CD14-positive monocyte (primary cell): Measurements from ENCODE around the gene AMZ1. TPM values are rescaled to one million over a fixed set of nuclear protein-coding genes. Genes with fewer than 3 reads are reported as not detected.

Experiments used
- DNase-seq, 3 donors: peaks; one replicate each; pipeline ENCODE4 v3.0.0-alpha.2; 2011 to 2022
- H2AFZ ChIP-seq: 2 replicates; pipeline ENCODE4 v1.6.0; 2012; ENCODE audit warnings: mild to moderate bottlenecking, low read depth, low read length, inconsistent platforms; ENCODE audit not compliant: insufficient read depth, poor library complexity, severe bottlenecking
- H3K27ac ChIP-seq, 2 donors: 1 replicate in 1 of 2; 2 replicates in 1 of 2; pipeline ENCODE4 v1.5.1; 2012 to 2013; ENCODE audit warnings: low read length in 2 of 2, control low read depth in 1 of 2, inconsistent platforms in 1 of 2, low read depth in 1 of 2, mild to moderate bottlenecking in 1 of 2
- H3K27me3 ChIP-seq, 2 donors: one replicate each; pipeline versions ENCODE4 v1.6.0 to v1.6.1; 2011 to 2013; ENCODE audit warnings: low read length in 2 of 2; ENCODE audit not compliant: control insufficient read depth in 2 of 2, insufficient read depth in 2 of 2
- H3K36me3 ChIP-seq, 2 donors: replicated peaks in 1 of 2; 1 replicate in 1 of 2; 2 replicates in 1 of 2; pipeline versions ENCODE4 v1.5.1 to v1.6.1; 2012 to 2013; ENCODE audit warnings: low read length in 2 of 2, control low read depth in 1 of 2, inconsistent platforms in 1 of 2, mild to moderate bottlenecking in 1 of 2; ENCODE audit not compliant: insufficient read depth in 2 of 2, control insufficient read depth in 1 of 2
- H3K4me1 ChIP-seq, 2 donors: 1 replicate in 1 of 2; 2 replicates in 1 of 2; pipeline versions ENCODE4 v1.5.1 to v1.6.1; 2012 to 2013; ENCODE audit warnings: low read length in 2 of 2, control low read depth in 1 of 2, inconsistent platforms in 1 of 2, mild to moderate bottlenecking in 1 of 2, moderate library complexity in 1 of 2; ENCODE audit not compliant: insufficient read depth in 2 of 2, control insufficient read depth in 1 of 2
- H3K4me2 ChIP-seq: replicated peaks from 2 replicates; pipeline ENCODE3; 2012; ENCODE audit warnings: low read length, moderate library complexity, mild to moderate bottlenecking; ENCODE audit not compliant: poor library complexity, severe bottlenecking; ENCODE audit errors: extremely low read depth
- H3K4me3 ChIP-seq, 3 experiments: fragments of 200-600 bp in 1 of 3; sonication (generic) in 1 of 3; replicated peaks in 1 of 3; 1 replicate in 2 of 3; 2 replicates in 1 of 3; pipeline ENCODE4 v1.5.1; 2011 to 2013; ENCODE audit warnings: low read length in 3 of 3, mild to moderate bottlenecking in 3 of 3, control low read depth in 2 of 3, low read depth in 2 of 3, inconsistent platforms in 1 of 3, moderate library complexity in 1 of 3
- H3K79me2 ChIP-seq: 2 replicates; pipeline ENCODE4 v1.6.0; 2012; ENCODE audit warnings: mild to moderate bottlenecking, control low read depth, inconsistent platforms, low read length, moderate library complexity; ENCODE audit not compliant: insufficient read depth
- H3K9ac ChIP-seq: 2 replicates; pipeline ENCODE4 v1.6.0; 2017; ENCODE audit warnings: low read length, mild to moderate bottlenecking; ENCODE audit not compliant: insufficient read depth, poor library complexity, severe bottlenecking
- H3K9me3 ChIP-seq, 2 donors: replicated peaks in 1 of 2; 1 replicate in 1 of 2; 2 replicates in 1 of 2; pipeline versions ENCODE4 v1.5.1 to v1.6.1; 2012 to 2013; ENCODE audit warnings: low read length in 2 of 2, control low read depth in 1 of 2; ENCODE audit not compliant: control insufficient read depth in 1 of 2, insufficient read depth in 1 of 2
- H4K20me1 ChIP-seq: 2 replicates; pipeline ENCODE4 v1.6.0; 2012; ENCODE audit warnings: mild to moderate bottlenecking, low read length, control low read depth, moderate library complexity; ENCODE audit not compliant: insufficient read depth
- H3K27ac Mint-ChIP-seq, 7 donors: one replicate each; pipeline ENCODE4 v1.8.0; 2020; ENCODE audit warnings: mild to moderate bottlenecking in 7 of 7, mixed read lengths in 7 of 7, moderate library complexity in 6 of 7, inconsistent platforms in 2 of 7
- H3K27me3 Mint-ChIP-seq, 3 donors: one replicate each; pipeline ENCODE4 v1.8.0; 2021 to 2022; ENCODE audit warnings: low read depth in 3 of 3, mild to moderate bottlenecking in 3 of 3, mixed read lengths in 3 of 3, moderate library complexity in 3 of 3, inconsistent platforms in 1 of 3
- H3K36me3 Mint-ChIP-seq, 2 donors: one replicate each; pipeline ENCODE4 v1.8.0; 2020; ENCODE audit warnings: mixed read lengths in 2 of 2, inconsistent platforms in 1 of 2, mild to moderate bottlenecking in 1 of 2
- H3K4me1 Mint-ChIP-seq: one replicate; pipeline ENCODE4 v1.8.0; 2020; ENCODE audit warnings: mild to moderate bottlenecking, mixed read lengths
- H3K4me3 Mint-ChIP-seq, 2 donors: one replicate each; pipeline ENCODE4 v1.8.0; 2020; ENCODE audit warnings: mild to moderate bottlenecking in 2 of 2, mixed read lengths in 2 of 2, moderate library complexity in 1 of 2
- H3K9me3 Mint-ChIP-seq, 7 donors: one replicate each; pipeline ENCODE4 v1.8.0; 2020 to 2022; ENCODE audit warnings: mixed read lengths in 7 of 7, mild to moderate bottlenecking in 6 of 7, moderate library complexity in 6 of 7, inconsistent platforms in 2 of 7
- WGBS: methylation state at CpG from one replicate; pipeline ENCODE4 v1.1.5; 2013; ENCODE audit warnings: missing lambda C conversion rate; ENCODE audit not compliant: insufficient coverage; 5-methylcytosine and 5-hydroxymethylcytosine counted together
- intact Hi-C, 2 donors: fragments of 100-400 bp; cut with micrococcal nuclease; formaldehyde crosslinking; loops; one replicate each; pipeline versions ENCODE4 v1.15.0 to v1.15.1; 2023
- polyA plus RNA-seq, 3 donors: library from polyadenylated mRNA; depleted of rRNA in 1 of 3; unstranded in 2 of 3; stranded (reverse) in 1 of 3; fragments of 300-500 nt in 2 of 3; fragments of >200 nt in 1 of 3; fragmentation: Illumina TruSeq in 2 of 3; gene quantifications; 1 replicate in 2 of 3; 2 replicates in 1 of 3; pipeline ENCODE4 v1.2.3, GENCODE V29; 2012 to 2021
- TF ChIP-seq, protein P1 (sequence below): fragments of 200-600 bp; IDR thresholded peaks from one replicate; pipeline ENCODE4 v1.8.0; 2022; ENCODE audit warnings: antibody characterized with exemption, mild to moderate bottlenecking

Gene AMZ1
- polyA plus RNA-seq, 3 donors: 0.09 to 0.25 (median 0.14) TPM

DNA sequence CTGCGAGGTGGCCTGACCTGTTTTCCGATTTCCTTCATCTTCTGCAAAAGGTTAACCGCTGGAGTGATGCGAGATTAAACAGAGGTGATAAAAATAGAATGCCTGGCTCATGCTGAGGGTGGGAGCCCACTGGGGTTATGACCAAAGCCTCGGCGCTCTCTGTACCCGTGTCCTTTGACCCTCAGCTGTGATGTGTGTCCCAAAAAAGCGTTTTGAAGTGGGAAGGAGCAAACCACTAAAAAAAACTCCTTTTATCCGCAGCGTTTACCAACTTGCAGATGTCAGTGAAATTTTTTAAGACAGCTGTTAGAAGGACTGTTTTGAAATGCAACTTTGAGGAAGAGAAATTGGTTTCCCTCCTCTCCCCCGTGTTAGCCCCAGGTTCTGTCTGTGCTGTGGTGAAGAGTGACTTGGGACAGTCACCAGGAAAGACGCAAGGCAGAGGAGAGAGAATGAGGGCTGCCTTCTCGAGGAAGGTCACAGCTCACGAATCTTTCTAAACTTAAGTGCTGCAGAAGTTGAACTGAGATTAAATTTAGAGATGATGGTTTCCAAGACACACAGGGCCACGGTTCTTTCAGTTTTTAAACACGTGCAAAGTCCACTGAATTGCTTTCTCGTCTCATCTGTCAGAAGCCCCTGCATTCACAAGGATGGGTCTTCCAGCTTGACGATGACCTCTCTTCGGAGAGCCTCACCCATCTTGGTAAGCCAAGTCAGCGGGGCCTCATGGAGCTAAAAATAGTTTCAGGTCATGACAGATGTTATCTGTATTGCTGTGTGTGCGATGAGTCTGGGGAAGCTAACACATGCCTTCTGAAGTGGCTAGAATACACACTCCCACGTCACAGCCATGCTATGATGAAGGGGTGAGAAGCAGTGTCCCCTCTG, 27.6 kb downstream of the AMZ1 start:
- no peak overlapping the region for H3K27ac ChIP-seq
- no peaks in the 10 kb centered on the region for H3K79me2 ChIP-seq
- TF ChIP-seq, protein P1, sequence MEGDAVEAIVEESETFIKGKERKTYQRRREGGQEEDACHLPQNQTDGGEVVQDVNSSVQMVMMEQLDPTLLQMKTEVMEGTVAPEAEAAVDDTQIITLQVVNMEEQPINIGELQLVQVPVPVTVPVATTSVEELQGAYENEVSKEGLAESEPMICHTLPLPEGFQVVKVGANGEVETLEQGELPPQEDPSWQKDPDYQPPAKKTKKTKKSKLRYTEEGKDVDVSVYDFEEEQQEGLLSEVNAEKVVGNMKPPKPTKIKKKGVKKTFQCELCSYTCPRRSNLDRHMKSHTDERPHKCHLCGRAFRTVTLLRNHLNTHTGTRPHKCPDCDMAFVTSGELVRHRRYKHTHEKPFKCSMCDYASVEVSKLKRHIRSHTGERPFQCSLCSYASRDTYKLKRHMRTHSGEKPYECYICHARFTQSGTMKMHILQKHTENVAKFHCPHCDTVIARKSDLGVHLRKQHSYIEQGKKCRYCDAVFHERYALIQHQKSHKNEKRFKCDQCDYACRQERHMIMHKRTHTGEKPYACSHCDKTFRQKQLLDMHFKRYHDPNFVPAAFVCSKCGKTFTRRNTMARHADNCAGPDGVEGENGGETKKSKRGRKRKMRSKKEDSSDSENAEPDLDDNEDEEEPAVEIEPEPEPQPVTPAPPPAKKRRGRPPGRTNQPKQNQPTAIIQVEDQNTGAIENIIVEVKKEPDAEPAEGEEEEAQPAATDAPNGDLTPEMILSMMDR: no peak
- intact Hi-C loops: loop anchor here in 1 of 2 donors (5.0 kb wide), 2 partner anchors 42 to 107 kb away; no protein-coding TSS in a partner anchor
- no peak overlapping the region for H3K4me3 ChIP-seq
- H3K36me3 ChIP-seq: no peaks in the 10 kb centered on the region
- Mint-ChIP-seq H3K27ac (peak overlapping the region in 6 of 7 donors; percentile 9 to 87 (median 54)), H3K27me3 (peaks cover 33 to 64% (median 41%) of the 10 kb centered on the region in 3 donors), H3K4me3 (peak overlapping the region; percentile 48 to 63), H3K9me3 (peaks cover 3 to 11% (median 6%) of the 10 kb centered on the region in 7 donors), H3K4me1 (peaks cover 64% of the 10 kb centered on the region), H3K36me3 (peaks cover 25 to 39% of the 10 kb centered on the region in 2 donors)
- no peak overlapping the region for H2AFZ ChIP-seq
- peak; percentile 41 to 57 (median 47) for DNase-seq
- peaks cover 0 to 5% of the 10 kb centered on the region in 2 donors for H3K9me3 ChIP-seq
- no peaks in the 10 kb centered on the region for H4K20me1 ChIP-seq
- H3K4me1 ChIP-seq: peaks cover 41 to 54% of the 10 kb centered on the region in 2 donors
- peaks cover 0 to 22% of the 10 kb centered on the region in 2 donors for H3K27me3 ChIP-seq
- no peak overlapping the region for H3K4me2 ChIP-seq
- 19% methylated on average over 9 of the region's 22 CpGs for WGBS
- H3K9ac ChIP-seq: no peak overlapping the region

GRCh38 chr7:2716488-2716887, 28.5 kb downstream of the AMZ1 start:
- no peak overlapping the region for H3K27ac ChIP-seq
- H3K36me3 Mint-ChIP-seq: peaks cover 30 to 39% of the 10 kb centered on the region in 2 donors
- H2AFZ ChIP-seq: no peak overlapping the region
- TF ChIP-seq, protein P1: no peak
- H3K9me3 ChIP-seq: peaks cover 0 to 5% of the 10 kb centered on the region in 2 donors
- H3K4me1 ChIP-seq: peaks cover 40 to 52% of the 10 kb centered on the region in 2 donors
- H3K27me3 Mint-ChIP-seq: peaks cover 37 to 62% (median 44%) of the 10 kb centered on the region in 3 donors
- no peak for DNase-seq
- peaks cover 61% of the 10 kb centered on the region for H3K4me1 Mint-ChIP-seq
- peak overlapping the region in 1 of 7 donors; percentile 54 for H3K27ac Mint-ChIP-seq
- H3K4me3 ChIP-seq: no peak overlapping the region
- H3K36me3 ChIP-seq: no peaks in the 10 kb centered on the region
- H3K9ac ChIP-seq: no peak overlapping the region
- H3K9me3 Mint-ChIP-seq: peaks cover 0 to 11% (median 6%) of the 10 kb centered on the region in 7 donors
- 87% methylated on average over 10 of the region's 11 CpGs for WGBS
- no peaks in the 10 kb centered on the region for H3K79me2 ChIP-seq
- H3K4me3 Mint-ChIP-seq: peak overlapping the region in 1 of 2 donors; percentile 71
- peaks cover 0 to 22% of the 10 kb centered on the region in 2 donors for H3K27me3 ChIP-seq
- H4K20me1 ChIP-seq: no peaks in the 10 kb centered on the region
- intact Hi-C loops: loop anchor here in 1 of 2 donors (5.0 kb wide), 2 partner anchors 41 to 106 kb away; no protein-coding TSS in a partner anchor
- H3K4me2 ChIP-seq: no peak overlapping the region
